Suppressor macrophage (primary cell): ENCODE measurements around the gene XXYLT1.

Source experiments
- DNase-seq, 4 experiments: peaks; one replicate each; pipeline ENCODE4 v3.0.0-alpha.2; 2020 to 2022

The XXYLT1 gene

DNA sequence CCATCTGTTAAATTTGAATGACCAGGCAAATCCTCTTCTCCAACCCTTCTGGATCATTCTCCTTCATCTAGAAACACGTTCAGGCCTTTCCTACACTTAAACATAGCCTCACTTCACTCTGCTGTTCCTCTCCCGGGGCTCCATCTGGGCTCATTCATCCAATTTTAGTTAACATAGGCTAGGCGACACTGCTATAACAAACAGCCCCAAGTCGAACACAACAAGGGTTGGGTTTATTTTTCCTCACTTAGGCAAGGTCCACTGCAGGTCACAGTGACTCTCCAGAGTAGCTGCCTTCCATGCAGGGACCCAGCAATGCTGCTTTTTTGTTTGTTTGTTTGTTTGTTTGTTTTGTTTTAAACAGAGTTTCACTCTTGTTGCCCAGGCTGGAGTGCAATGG lies 250.8 kb downstream of the XXYLT1 start:
- DNase-seq: no peak

- no peak for DNase-seq
Observed at GRCh38 chr3:195019335-195019734, 251.6 kb downstream of the XXYLT1 start.
